Measurements from ENCODE around the gene CUL4A. TPM values are rescaled to one million over a fixed set of nuclear protein-coding genes. Genes with fewer than 3 reads are reported as not detected.
A peak's percentile ranks its signal among the peaks of the same experiment; 100 is the strongest.
"Not testable (repeated sequence)": the region's sequence is repeated elsewhere in the genome, so short reads cannot be mapped to it uniquely, and the experiment has no call there.

Gene CUL4A
- total RNA-seq (2014; rRNA removed; shearing (Covaris generic)), result 74.7 and 145 TPM in 2 replicates

DNA sequence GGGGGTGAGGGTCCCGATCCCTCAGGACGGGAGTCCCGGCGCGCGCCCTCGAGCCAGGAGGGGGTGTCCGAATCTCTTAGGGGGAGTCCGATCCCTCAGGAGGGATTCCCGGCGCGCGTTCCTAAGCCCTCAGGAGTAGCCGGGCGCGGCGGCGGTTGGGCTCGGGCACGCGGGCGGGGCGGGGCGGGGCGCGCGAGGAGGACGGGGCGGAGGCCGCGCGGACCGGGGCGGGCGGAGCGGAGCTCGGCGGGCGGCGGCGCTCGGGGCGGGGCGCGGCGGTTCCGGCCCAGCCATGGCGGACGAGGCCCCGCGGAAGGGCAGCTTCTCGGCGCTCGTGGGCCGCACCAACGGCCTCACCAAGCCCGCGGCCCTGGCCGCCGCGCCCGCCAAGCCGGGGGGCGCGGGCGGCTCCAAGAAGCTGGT, at the start of gene CUL4A:
Gene CUL4A (plus strand): TSS at position 278 of the 423 bp plus-strand sequence. CDS start 15 bp downstream, at position 293.
- Histone ChIP-seq H3K4me3 (peak within 1 kb of the TSS; percentile 96), H3K9me3 (replicated peaks) (no peaks in the 10 kb centered on the region), H3K27me3 (replicated peaks) (no peaks in the 10 kb centered on the region), H3K4me1 (replicated peaks) (peaks cover 45% of the 10 kb centered on the region), H3K36me3 (peaks cover 74% of the 10 kb centered on the region), H3K27ac (peak within 1 kb of the TSS; percentile 99)
- DNase-seq (ENCODE audit: low read depth in 1 of 2, low spot score in 2 of 2), result peak in 1 of 2 experiments; percentile 80

DNA sequence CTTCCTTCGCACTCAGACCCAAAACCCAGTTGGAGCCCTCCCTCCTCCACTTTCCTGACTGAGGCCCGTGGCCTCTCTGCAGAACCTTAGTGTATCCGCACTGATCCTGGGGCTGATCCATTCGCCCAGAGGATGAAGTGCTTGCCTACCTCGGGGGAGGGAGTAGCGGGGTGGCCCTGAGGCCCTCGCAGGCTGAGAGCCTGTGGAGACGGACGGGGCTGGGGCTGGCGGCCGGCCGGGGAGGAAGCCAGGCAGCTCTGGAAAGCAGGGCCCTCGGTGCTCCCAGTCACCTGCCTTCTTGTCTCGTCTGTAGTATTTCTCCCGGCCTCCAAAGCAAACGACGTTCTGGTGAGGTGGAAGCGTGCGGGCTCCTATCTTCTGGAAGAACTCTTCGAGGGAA, 49.7 kb upstream of the CUL4A start:
- Histone ChIP-seq H3K9me3 (replicated peaks) (no peaks in the 10 kb centered on the region), H3K4me1 (replicated peaks) (peaks cover 1% of the 10 kb centered on the region), H3K36me3 (no peaks in the 10 kb centered on the region), H3K4me3 (no peak overlapping the region), H3K27ac (no peak overlapping the region), H3K27me3 (replicated peaks) (no peaks in the 10 kb centered on the region)
- DNase-seq (ENCODE audit: low read depth in 1 of 2, low spot score in 2 of 2), result no peak

DNA sequence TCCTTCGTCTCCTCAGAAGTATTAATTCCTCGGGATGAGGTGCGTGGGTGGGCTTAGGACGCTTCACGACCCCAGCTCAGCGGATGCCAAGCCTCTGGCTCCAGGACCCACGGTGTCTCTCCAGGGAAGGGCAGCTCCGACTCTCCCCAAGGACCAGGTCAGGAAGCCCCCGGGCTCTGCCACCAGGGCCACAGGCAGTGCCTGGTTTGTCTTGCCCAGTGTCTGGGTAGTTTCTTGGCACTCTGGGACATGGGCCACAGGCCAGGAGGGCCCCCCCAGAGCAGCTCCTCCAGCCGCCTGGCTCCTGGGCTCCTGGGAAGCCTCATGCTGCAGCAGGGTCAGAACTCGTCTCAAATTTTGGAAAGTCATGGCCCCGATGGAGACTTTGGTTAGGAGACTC, 48.4 kb upstream of the CUL4A start:
- Histone ChIP-seq H3K9me3 (replicated peaks) (no peaks in the 10 kb centered on the region), H3K4me1 (replicated peaks) (peaks cover 14% of the 10 kb centered on the region), H3K27me3 (replicated peaks) (no peaks in the 10 kb centered on the region), H3K4me3 (no peak overlapping the region), H3K27ac (no peak overlapping the region), H3K36me3 (no peaks in the 10 kb centered on the region)
- no peak for DNase-seq (ENCODE audit: low read depth in 1 of 2, low spot score in 2 of 2)

DNA sequence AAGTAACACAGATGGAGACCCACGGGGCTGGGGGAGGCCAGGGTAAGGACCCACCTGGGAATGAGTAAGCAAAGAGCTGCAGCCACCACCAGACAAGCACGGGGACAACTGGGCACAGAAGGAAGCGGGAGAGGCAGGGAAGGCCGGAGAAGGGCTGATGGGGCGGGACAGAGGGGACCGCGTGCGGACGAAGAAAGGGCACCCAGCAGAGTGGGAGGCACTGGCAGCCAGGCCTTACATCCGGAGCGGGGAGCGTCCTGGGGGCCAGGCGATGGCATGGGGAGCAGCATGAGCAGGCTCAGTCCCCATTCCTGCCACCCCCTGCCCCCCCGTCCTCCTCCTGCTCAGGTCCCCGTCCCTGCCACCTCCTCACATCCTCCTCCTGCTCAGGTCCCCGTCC, 48.0 kb upstream of the CUL4A start:
- Histone ChIP-seq H3K4me1 (replicated peaks) (peaks cover 18% of the 10 kb centered on the region), H3K27me3 (replicated peaks) (no peaks in the 10 kb centered on the region), H3K36me3 (no peaks in the 10 kb centered on the region; the same call in 1 of the 2 replicates), H3K4me3 (no peak overlapping the region), H3K27ac (no peak overlapping the region), H3K9me3 (replicated peaks) (no peaks in the 10 kb centered on the region)
- no peak for DNase-seq (ENCODE audit: low read depth in 1 of 2, low spot score in 2 of 2)

DNA sequence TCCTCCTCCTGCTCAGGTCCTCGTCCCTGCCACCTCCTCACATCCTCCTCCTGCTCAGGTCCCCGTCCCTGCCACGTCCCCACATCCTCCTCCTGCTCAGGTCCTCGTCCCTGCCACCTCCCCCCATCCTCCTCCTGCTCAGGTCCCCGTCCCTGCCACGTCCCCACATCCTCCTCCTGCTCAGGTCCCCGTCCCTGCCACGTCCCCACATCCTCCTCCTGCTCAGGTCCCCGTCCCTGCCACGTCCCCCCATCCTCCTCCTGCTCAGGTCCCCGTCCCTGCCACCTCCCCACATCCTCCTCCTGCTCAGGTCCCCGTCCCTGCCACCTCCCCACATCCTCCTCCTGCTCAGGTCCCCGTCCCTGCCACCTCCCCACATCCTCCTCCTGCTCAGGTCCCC, 47.4 kb upstream of the CUL4A start:
- H3K9me3 ChIP-seq (replicated peaks); DNase-seq (ENCODE audit: low read depth in 1 of 2, low spot score in 2 of 2); H3K4me3 ChIP-seq; H3K27me3 ChIP-seq (replicated peaks); H3K27ac ChIP-seq; H3K36me3 ChIP-seq: not testable (repeated sequence)
- H3K4me1 ChIP-seq (replicated peaks), result peaks cover 22% of the 10 kb centered on the region

DNA sequence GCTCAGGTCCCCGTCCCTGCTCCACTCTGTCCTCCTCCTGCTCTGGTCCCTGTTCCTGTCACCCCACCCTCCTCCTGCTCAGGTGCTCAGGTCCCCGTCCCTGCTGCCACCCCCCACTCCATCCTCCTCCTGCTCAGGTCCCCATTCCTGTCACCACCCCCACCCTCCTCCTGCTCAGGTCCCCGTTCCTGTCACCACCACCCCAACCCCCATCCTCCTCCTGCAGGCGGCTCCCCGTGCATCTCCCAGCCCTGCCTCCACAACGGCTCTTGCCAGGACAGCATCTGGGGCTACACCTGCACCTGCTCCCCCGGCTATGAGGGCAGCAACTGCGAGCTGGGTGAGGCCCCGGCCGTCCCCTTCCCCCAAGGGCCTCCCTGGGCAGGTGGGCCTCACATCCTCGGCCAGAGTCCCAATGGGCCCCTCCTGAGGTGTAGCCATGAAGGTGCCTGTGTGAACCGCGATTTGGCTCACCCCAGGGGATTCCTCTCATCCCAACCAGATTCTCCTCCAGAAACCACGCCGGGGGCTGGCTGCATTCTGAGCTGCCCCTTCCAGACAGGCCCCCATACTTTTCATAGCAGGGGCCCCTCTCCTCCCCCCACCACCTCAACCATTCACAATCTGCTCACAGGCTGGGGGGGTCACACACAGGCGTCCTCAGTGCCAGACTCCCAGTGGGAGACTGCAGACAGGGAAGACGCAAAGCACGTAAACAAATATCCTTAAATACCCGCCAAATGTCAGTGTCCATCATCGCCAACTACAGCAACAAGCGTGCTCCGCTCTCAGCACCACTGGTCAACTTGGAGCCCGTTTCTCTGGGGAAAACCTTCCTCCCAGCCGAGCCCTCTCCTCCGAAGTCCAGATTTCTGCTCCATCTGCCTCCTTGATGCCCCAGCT, 46.4 kb upstream of the CUL4A start:
- no peaks in the 10 kb centered on the region for H3K27me3 ChIP-seq (replicated peaks)
- H3K4me1 ChIP-seq (replicated peaks), result peaks cover 22% of the 10 kb centered on the region
- H3K9me3 ChIP-seq (replicated peaks), result no peaks in the 10 kb centered on the region
- H3K27ac ChIP-seq, result no peak overlapping the region
- no peak for DNase-seq (ENCODE audit: low read depth in 1 of 2, low spot score in 2 of 2)
- peaks cover 15% of the 10 kb centered on the region for H3K36me3 ChIP-seq
- no peak overlapping the region for H3K4me3 ChIP-seq

DNA sequence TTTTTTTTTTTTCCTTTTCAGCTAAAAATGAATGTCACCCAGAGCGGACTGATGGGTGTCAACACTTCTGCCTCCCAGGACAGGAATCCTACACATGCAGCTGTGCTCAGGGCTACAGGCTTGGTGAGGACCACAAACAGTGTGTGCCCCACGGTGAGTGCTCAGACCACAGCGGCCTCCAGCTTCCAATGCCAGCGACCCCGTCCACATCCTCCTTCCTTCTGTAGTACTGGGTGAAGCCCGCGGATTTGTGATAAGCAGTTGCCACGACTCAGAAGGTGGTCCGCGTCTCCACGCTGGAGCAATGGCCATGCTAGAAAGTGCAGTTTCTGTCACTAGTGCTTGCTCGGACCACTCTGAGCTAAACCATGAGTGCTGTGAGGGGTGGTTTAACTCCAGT, 44.9 kb upstream of the CUL4A start:
- H3K27ac ChIP-seq, result no peak overlapping the region
- no peaks in the 10 kb centered on the region for H3K27me3 ChIP-seq (replicated peaks)
- H3K9me3 ChIP-seq (replicated peaks), result no peaks in the 10 kb centered on the region
- H3K4me3 ChIP-seq, result no peak overlapping the region
- peaks cover 22% of the 10 kb centered on the region for H3K4me1 ChIP-seq (replicated peaks)
- no peak for DNase-seq (ENCODE audit: low read depth in 1 of 2, low spot score in 2 of 2)
- H3K36me3 ChIP-seq, result peaks cover 30% of the 10 kb centered on the region

DNA sequence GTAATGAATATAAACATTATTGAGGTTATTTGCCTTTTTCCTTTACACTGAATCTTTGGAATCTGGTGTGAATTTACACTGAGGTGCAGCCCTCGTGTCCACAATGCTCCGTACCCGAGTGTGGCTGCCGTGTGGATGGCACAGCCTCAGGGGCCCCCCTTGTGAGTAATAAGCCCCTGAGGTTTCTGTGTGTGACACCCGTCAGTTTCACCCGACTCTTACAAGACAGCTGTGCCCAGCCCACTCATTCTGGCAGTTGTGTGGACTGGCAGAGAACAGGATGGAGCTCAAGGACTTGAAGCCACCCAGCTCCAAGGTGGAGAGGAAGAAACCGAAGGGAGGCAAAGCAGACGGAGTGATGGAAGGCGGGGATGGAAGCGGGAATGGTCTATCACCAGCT, 43.1 kb upstream of the CUL4A start:
- no peak overlapping the region for H3K4me3 ChIP-seq
- peak overlapping the region; percentile 43 for H3K27ac ChIP-seq
- H3K9me3 ChIP-seq (replicated peaks), result no peaks in the 10 kb centered on the region
- peaks cover 38% of the 10 kb centered on the region for H3K36me3 ChIP-seq
- no peaks in the 10 kb centered on the region for H3K27me3 ChIP-seq (replicated peaks)
- H3K4me1 ChIP-seq (replicated peaks), result peaks cover 22% of the 10 kb centered on the region
- peak in 1 of 2 experiments; percentile 31 for DNase-seq (ENCODE audit: low read depth in 1 of 2, low spot score in 2 of 2)

DNA sequence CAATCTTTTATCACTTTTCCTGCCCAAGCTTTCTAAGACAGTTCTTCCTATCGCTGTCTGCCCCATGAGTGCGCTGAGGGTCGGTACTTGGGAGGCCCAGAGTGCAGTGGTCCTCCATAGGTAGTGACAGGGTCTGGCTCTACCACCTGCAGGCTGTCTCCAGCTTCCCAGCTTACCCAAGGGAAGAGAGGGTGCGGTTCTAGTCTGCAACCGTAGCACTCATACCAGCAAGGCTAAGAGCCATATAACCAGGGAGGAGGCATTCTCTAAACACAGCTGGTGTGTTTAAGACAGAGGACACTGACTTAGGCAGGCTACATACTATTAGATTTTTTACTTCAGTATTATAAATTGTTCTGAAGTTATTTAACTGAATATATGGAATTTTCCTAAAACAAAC, 42.7 kb upstream of the CUL4A start:
- Histone ChIP-seq H3K9me3 (replicated peaks) (no peaks in the 10 kb centered on the region), H3K4me3 (no peak overlapping the region), H3K27me3 (replicated peaks) (no peaks in the 10 kb centered on the region), H3K36me3 (peaks cover 42% of the 10 kb centered on the region), H3K4me1 (replicated peaks) (peaks cover 22% of the 10 kb centered on the region), H3K27ac (peak overlapping the region; percentile 43)
- DNase-seq (ENCODE audit: low read depth in 1 of 2, low spot score in 2 of 2), result no peak

DNA sequence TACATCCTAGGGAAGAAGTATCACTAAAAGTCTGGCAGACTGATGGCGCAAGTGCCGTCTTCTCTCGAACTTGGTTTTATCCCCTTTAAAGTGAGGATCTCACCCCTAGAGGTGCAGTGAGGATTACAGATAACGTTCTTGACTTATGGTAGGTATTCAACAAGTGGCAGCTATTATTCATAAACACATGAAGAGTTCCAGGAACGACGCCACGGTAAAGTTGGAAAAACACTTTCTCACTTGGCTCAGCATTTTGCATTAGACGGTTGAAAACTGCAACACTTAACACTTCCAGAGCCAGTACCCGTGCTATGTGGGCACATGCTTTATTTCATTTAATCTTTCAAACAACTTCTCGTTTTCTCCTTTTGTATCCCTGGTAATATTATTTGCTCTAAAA, 42.3 kb upstream of the CUL4A start:
- no peaks in the 10 kb centered on the region for H3K27me3 ChIP-seq (replicated peaks)
- H3K36me3 ChIP-seq, result peaks cover 47% of the 10 kb centered on the region
- no peaks in the 10 kb centered on the region for H3K9me3 ChIP-seq (replicated peaks)

DNA sequence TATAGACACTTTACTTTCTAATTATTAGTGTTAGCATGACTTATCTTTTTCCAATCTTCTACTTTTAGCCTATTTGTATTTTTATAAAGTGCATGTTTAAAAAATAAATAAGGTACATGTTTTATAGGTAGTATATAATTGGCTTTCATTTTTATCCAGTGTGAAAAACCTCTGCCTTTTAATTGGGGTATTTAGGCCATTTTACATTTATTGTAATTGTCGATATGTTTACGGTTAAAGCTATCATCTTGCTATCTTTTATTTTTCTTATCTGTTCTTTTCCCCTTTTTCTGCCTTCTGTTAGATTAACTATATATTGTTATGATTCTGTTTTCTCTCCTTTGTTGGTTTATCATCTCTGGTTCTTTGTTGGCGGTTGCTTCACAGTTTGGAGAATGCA, 41.8 kb upstream of the CUL4A start:
- Histone ChIP-seq H3K4me3 (no peak overlapping the region), H3K27ac (no peak overlapping the region)

More for the DNA sequence above, 42.3 kb upstream of the CUL4A start:
- Histone ChIP-seq H3K27ac (no peak overlapping the region), H3K4me1 (replicated peaks) (peaks cover 22% of the 10 kb centered on the region), H3K4me3 (no peak overlapping the region)
- no peak for DNase-seq (ENCODE audit: low read depth in 1 of 2, low spot score in 2 of 2)

DNA sequence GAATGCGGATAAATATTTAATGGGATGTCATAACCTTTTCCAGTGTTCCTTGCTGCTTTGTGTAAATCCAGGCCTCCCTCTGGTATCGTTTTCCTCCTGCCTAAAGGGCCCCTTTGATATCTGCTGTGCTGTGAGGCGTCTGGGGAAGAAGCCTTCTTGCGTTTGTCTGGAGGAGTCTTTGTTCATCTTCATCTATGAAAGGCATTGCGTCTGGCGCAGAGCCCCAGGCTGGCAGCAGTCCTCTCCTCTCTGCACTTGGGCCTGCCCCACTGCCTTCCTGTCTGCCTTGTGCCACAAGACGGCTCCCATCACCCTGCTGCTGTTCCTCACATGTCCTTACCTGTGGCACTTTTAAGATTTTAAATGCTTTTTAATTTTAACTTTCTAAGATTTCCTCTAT, 41.2 kb upstream of the CUL4A start:
- Histone ChIP-seq H3K36me3 (peaks cover 56% of the 10 kb centered on the region), H3K27me3 (replicated peaks) (no peaks in the 10 kb centered on the region), H3K9me3 (replicated peaks) (no peaks in the 10 kb centered on the region), H3K4me3 (no peak overlapping the region), H3K27ac (no peak overlapping the region), H3K4me1 (replicated peaks) (peaks cover 22% of the 10 kb centered on the region)
- DNase-seq (ENCODE audit: low read depth in 1 of 2, low spot score in 2 of 2), result no peak

More for the DNA sequence above, 41.8 kb upstream of the CUL4A start:
- Histone ChIP-seq H3K27me3 (replicated peaks) (no peaks in the 10 kb centered on the region), H3K36me3 (peaks cover 51% of the 10 kb centered on the region), H3K4me1 (replicated peaks) (peaks cover 22% of the 10 kb centered on the region), H3K9me3 (replicated peaks) (no peaks in the 10 kb centered on the region)
- DNase-seq (ENCODE audit: low read depth in 1 of 2, low spot score in 2 of 2), result no peak

DNA sequence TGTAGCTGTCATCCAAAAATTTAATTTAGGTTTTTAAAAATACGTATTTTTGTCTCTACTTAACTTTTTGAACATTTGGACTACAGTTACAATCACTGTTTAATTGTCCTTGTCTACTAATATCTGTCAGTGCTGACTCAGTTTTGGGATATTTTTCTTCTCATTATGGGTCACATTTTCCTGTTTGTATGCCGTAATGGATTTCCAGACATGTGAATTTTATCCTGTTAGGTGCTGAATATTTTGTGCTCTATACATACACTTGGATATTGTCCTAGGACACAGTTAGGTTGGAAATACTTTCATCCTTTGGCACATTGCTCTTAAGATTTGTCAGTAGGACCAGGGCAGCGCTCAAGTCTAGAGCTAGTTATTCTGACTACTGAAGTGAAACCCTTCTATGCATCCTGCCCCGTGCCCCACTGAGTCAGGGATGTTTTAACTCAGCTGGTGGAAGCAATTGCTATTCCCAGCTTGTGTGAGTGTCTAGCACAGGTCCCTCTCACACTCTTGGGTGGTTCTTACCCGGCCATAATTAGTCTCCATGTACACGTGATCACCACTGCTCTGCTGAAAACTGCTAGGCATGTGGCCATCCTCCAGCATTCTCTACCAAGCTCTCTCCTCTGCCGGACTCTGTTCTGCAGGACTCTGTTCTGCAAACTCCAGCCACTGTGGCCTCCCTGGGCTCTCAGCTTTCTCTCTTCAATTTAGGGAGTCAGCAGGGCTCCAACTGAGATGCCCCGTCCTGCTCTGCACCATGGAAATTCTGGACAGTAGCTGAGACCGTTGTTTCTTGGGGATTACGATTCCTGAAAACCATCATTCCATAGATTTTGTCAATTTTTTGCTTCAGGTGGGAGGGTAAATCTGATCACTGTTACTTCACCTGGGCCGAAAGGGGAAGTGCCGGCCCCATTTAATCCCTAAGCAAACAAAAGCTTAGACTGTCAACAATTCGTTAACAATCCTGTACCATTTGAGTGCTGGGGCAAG, 39.8 kb upstream of the CUL4A start:
- H3K36me3 ChIP-seq, result peaks cover 63% of the 10 kb centered on the region

More for the DNA sequence above, 39.8 kb upstream of the CUL4A start:
- H3K27ac ChIP-seq, result no peak overlapping the region
- H3K9me3 ChIP-seq (replicated peaks), result no peaks in the 10 kb centered on the region
- H3K4me3 ChIP-seq, result no peak overlapping the region
- H3K27me3 ChIP-seq (replicated peaks), result no peaks in the 10 kb centered on the region
- no peak for DNase-seq (ENCODE audit: low read depth in 1 of 2, low spot score in 2 of 2)
- peaks cover 22% of the 10 kb centered on the region for H3K4me1 ChIP-seq (replicated peaks)

Measured in SJSA1 (cell line).